Suppressor macrophage treated with lipopolysaccharide for 1 hour (primary cell): ENCODE data around the gene SLC6A16.
A peak's percentile ranks its signal among the peaks of the same experiment; 100 is the strongest.
"Not testable (repeated sequence)": the region's sequence is repeated elsewhere in the genome, so short reads cannot be mapped to it uniquely, and the experiment has no call there.

Experiments used
- DNase-seq, 3 donors: peaks; one replicate each; pipeline ENCODE4 v3.0.0-alpha.2; 2020 to 2022

The SLC6A16 gene

DNA sequence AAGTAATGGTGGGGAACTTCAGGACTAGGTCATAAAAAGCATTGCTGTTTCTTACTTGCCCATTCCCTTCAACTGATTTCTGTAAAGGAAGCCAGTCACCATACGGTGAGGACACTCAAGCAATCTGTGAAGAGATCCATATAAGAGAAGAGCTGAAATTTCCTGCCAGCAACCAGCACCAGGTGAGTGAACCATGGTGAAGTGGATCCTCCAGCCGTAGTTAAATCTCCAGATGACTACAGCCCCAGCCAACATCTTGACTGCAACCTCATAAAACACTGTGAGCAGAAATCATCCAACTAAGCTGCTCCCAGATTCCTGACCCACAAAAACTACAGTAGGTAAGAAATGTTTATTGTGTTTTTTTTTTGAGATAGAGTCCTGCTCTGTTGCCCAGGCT lies 3.8 kb upstream of the SLC6A16 start:
- no peak for DNase-seq

GRCh38 chr19:49327878-49328544 lies 3.0 kb upstream of the SLC6A16 start:
- DNase-seq, result peak; percentile 82 to 92 (median 87)

DNA sequence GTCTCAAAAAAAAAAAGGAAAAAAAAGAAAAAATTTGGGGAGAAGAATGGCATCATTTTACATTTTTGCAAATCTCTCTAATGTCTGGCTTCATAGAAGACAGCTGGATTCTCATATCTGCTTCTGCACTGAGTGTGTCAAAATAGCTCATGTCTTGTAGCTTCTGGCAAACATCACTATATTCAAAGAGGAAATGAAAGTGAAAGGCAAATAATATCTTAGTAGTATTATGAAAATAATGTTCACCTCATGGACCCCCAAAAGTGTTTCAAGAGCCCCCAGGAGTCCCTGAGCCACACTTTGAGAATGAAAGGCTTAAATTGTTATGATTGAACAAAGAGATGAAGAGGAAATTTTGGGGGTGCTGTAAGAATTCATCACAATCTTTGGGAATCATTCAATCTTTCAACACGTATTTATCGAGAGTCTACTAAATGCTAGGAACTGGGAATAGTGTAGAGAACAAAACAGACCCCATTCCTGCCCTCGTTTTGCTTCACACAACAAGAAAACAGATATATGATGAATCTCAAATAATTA lies 1.2 kb upstream of the SLC6A16 start:
- peak; percentile 16 to 64 (median 40) for DNase-seq

DNA sequence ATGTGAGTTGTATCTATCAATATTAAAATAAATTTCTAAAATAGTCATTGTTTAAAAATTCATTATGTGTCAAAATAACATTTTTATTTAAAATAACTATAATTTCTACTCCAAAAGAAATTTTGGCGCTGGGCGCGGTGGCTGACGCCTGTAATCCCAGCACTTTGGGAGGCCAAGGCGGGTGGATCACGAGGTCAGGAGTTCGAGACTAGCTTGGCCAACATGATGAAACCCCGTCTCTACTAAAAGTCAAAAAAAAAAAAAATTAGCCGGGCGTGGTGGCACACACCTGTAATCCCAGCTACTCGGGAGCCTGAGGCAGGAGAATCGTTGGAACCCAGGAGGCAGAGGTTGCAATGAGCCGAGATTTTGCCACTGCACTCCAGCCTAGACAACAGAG lies 765 bp upstream of the SLC6A16 start:
- DNase-seq, result not testable (repeated sequence)

DNA sequence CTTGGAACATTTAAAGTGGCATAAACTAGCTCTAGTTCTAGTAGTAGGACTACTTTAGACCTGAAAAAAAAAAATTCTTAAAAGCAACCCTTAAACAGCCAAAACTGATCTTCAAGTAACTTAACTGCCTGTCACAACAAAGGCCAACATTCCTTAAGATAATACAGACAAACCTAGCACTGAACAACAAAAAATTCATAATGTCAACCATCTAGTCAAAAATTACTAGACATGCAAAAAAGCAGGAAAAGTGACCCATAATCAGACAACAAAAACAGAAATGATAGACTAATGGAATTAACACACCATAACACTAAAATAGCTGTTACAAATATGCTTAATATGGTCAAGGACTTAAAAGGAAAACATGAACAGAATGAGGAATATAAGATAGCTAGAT lies 6.7 kb downstream of the SLC6A16 start:
- DNase-seq, result no peak

GRCh38 chr19:49316284-49316683 lies 8.7 kb downstream of the SLC6A16 start:
- DNase-seq, result peak in 1 of 3 donors; percentile 17

DNA sequence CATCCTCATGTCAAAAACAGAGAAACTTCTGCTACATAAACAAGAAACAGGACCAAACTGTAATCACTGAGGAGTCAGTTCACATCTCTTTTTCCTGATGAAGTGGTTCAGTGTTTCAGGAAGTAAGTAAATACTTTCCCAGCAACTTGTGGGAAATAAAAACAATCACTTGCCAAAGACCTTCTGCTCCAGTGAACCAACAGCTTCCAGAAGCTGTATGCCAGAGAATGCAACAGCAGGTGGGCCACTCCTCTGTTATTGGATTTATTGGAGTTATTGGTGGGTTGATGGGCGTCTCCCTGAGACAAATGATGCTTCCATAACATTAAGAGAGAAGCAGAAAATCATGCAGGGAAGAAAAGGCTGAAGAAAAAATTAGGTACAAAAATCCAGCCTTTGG lies 9.9 kb downstream of the SLC6A16 start:
- peak in 1 of 3 donors; percentile 12 for DNase-seq

DNA sequence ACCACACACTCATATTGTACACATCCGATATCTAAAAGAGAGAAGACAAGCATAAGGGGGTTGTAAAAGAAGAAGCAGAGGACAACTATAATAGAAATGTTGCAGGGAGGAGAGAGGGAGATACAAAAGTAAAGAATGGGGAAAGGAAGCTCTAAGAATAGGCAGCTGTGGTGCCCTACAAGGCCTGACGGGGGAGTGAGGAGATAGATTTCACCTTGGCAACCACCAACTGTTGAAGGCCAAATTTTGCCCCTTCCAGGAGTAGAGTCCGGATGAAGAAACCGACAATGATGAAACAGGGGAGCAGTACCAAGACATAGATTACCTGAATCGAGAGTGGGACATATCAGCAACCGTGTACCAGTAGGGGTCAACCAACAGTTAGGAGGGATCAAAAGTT lies 15.9 kb downstream of the SLC6A16 start:
- no peak for DNase-seq

- DNase-seq, result peak in 1 of 3 donors; percentile 17
Observed at GRCh38 chr19:49306734-49307133, 18.3 kb downstream of the SLC6A16 start.

GRCh38 chr19:49301866-49302252 lies 23.1 kb downstream of the SLC6A16 start:
- no peak for DNase-seq

GRCh38 chr19:49301165-49301865 lies 23.7 kb downstream of the SLC6A16 start:
- DNase-seq, result peak; percentile 90 to 95 (median 90)

- not testable (repeated sequence) for DNase-seq
Observed at GRCh38 chr19:49298653-49299052, 26.3 kb downstream of the SLC6A16 start.

- no peak for DNase-seq
Observed at GRCh38 chr19:49297403-49297802, 27.6 kb downstream of the SLC6A16 start.

DNA sequence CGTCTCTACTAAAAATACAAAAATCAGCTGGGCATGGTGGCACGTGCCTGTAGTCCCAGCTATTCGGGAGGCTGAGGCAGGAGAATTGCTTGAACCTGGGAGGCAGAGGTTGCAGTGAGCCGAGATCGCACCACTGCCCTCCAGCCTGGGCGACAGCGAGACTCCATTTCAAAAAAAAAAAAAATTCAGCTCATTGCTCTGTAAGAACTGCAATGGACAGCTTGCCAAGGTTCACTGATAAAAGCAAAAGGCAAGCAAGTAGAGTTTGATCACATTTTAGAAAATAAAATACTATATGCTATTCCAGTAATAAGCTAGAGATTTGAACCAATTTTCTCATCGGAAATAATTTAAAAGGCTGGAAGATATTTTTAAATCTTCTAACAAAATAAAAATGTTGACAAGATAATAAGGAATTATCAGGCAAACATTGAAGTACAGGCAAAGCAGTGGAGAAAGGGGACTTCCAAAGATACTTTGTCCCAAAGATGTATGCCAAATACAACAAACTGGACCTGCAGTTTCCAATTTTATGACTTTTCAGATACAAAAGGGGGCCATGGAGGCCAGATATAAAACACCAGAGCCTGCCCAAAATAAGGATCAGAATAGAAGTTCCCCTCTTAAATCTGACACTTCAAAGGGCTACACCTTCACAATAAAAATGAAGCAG lies 29.6 kb downstream of the SLC6A16 start:
- DNase-seq, result no peak

DNA sequence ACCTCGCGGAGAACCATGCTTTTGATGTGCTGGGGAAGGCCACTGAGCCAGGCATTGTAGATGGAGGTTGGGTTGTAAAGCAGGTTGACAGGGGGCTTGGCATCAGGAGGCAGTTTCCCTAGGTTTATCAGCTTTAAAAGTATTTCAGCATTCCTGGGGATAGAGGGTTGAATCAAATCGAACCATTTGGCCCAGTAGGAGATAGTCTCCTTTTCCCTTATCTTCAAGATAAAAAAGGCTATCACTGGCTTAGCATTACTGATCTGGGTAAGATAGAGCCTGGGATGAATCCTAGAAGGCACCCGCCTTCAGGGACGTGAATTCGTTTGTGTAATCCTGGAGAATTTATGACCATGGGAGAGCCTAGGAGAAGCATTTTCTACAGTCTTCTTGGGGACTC lies 30.6 kb downstream of the SLC6A16 start:
- DNase-seq, result no peak

GRCh38 chr19:49290517-49290916 lies 34.5 kb downstream of the SLC6A16 start:
- no peak for DNase-seq

DNA sequence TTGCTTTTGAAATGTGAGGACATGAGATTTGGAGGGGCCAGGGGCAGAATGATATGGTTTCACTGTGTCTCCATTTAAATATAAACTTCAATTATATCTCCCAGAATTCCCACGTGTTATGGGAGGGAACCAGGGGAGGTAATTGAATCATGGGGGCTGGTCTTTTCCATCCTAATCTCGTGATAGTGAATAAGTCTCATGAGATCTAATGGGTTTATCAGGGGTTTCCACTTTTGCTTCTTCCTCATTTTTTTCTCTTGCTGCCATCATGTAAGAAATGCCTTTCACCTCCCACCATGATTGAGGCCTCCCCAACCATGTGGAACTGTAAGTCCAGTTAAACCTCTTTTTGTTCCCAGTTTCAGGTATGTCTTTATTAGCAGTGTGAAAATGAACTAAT lies 35.7 kb downstream of the SLC6A16 start:
- DNase-seq, result peak; percentile 46 to 57 (median 55)

- not testable (repeated sequence) for DNase-seq
Observed at GRCh38 chr19:49288205-49288604, 36.8 kb downstream of the SLC6A16 start.

DNA sequence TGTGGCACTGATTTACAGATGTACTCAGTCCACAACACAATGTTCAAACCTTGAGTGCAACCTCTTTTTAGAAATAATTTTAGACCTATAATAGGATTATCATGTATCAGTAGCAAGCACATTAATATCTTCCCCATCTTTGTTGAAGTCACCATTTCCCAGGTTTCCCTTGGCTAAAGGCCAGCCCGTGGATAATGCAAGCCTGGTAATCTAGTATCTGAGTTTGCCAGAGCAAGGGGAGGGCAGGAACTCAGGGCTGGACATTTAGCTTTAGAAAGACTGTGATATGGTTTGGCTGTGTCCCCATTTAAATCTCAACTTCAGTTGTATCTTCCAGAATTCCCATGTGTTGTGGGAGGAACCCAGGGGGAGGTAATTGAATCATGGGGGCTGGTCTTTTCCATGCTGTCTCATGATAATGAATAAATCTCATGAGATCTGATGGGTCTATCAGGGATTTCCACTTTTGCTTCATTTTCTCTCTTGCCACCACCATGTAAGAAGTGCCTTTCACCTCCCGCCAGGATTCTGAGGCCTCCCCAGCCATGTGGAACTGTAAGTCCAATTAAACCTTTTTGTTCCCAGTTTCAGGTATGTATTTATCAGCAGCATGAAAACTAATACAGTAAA lies 37.7 kb downstream of the SLC6A16 start:
- DNase-seq, result peak; percentile 55 to 70 (median 66)

DNA sequence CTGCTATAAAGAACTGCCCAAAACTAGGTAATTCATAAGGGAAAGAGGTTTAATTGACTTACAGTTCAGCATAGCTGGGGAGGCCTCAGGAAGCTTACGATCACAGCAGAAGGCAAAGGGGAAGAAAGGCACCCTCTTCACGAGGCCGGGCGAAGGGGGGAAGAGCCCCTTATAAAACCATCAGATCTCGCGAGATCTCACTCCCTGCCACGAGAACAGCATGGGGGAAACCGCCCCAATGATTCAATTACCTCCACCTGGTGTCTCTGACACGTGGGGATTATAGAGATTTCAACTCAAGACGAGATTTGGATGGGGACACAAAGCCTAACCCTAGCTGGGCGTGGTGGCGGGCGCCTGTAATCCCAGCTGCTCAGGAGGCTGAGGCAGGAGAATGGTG lies 42.8 kb downstream of the SLC6A16 start:
- no peak for DNase-seq

DNA sequence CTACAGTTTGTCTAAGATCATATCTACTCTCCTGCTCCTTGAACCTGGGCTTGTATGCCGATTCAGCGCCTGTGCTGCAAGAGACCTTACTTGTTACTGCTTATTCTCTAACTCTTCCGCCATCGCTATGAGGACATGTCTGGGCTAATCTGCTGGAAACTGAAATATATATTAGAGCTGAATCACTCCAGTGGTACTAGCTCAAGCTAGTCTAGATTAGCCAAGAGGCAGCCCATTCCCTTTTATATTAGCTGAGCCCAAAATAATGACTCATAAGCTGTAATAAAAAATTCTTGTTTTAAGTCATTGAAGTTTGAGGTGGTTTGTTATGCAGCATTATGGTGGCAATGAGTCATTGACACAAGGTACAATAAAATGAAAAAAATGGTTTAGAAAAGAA lies 52.8 kb downstream of the SLC6A16 start:
- peak; percentile 23 to 57 (median 57) for DNase-seq

GRCh38 chr19:49271080-49271753 lies 53.8 kb downstream of the SLC6A16 start:
- DNase-seq, result no peak

DNA sequence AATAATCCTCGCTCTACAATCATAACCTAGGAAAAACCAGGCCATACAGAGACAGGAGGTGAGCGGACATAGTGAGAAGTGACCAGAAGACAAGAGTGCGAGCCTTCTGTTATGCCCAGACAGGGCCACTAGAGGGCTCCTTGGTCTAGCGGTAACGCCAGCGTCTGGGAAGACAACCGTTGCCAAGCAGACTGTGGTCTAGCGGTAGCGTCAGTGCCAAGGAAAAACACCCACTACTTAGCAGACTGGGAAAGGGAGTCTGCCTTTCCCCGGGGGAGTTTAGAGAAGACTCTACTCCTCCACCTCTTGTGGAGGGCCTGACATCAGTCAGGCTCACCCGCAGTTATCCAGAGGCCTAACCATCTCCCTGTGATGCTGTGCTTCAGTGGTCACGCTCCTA lies 58.6 kb downstream of the SLC6A16 start:
- peak; percentile 43 to 56 (median 50) for DNase-seq
